Pons (tissue), 1 donor: Measurements from ENCODE around the gene SEMA3D.

Experiments
- DNase-seq: peaks from one replicate; pipeline ENCODE4 v3.0.0-alpha.2; 2016; ENCODE audit warnings: low spot score

SEMA3D gene

GRCh38 chr7:85031475-85031874 is 155.4 kb downstream of the SEMA3D start:
- no peak for DNase-seq

- peak; percentile 48 for DNase-seq
These were observed 156.0 kb downstream of the SEMA3D start for GRCh38 chr7:85030893-85031292.

GRCh38 chr7:85025312-85025756 is 161.5 kb downstream of the SEMA3D start:
- no peak for DNase-seq

GRCh38 chr7:85023916-85024315 is 162.9 kb downstream of the SEMA3D start:
- no peak for DNase-seq

GRCh38 chr7:85023066-85023712 is 163.7 kb downstream of the SEMA3D start:
- DNase-seq, result peak; percentile 80

GRCh38 chr7:85022064-85022697 is 164.7 kb downstream of the SEMA3D start:
- DNase-seq, result no peak

- DNase-seq, result no peak
These were observed 165.7 kb downstream of the SEMA3D start for GRCh38 chr7:85021101-85021704.

GRCh38 chr7:85019778-85020177 is 167.1 kb downstream of the SEMA3D start:
- DNase-seq, result no peak

- no peak for DNase-seq
These were observed 167.7 kb downstream of the SEMA3D start for GRCh38 chr7:85019176-85019575.

GRCh38 chr7:85018498-85018897 is 168.4 kb downstream of the SEMA3D start:
- DNase-seq, result no peak

GRCh38 chr7:85016286-85016685 is 170.6 kb downstream of the SEMA3D start:
- DNase-seq, result no peak

GRCh38 chr7:85014936-85015660 is 171.8 kb downstream of the SEMA3D start:
- no peak for DNase-seq

- DNase-seq, result no peak
These were observed 175.7 kb downstream of the SEMA3D start for GRCh38 chr7:85011127-85011526.

GRCh38 chr7:85010306-85010705 is 176.6 kb downstream of the SEMA3D start:
- no peak for DNase-seq

- no peak for DNase-seq
These were observed 180.1 kb downstream of the SEMA3D start for GRCh38 chr7:85006754-85007153.

GRCh38 chr7:85004402-85004801 is 182.5 kb downstream of the SEMA3D start:
- no peak for DNase-seq

- no peak for DNase-seq
These were observed 185.1 kb downstream of the SEMA3D start for GRCh38 chr7:85001495-85002345.

GRCh38 chr7:85000735-85001350 is 186.0 kb downstream of the SEMA3D start:
- DNase-seq, result no peak

- DNase-seq, result no peak
These were observed 187.4 kb downstream of the SEMA3D start for GRCh38 chr7:84999450-84999849.

- no peak for DNase-seq
These were observed 188.2 kb downstream of the SEMA3D start for GRCh38 chr7:84998665-84999064.

- no peak for DNase-seq
These were observed 189.2 kb downstream of the SEMA3D start for GRCh38 chr7:84997626-84998025.
